Spleen (tissue), 11 donors: ENCODE results near the gene CUX1. TPM values are rescaled to one million over a fixed set of nuclear protein-coding genes. Genes with fewer than 3 reads are reported as not detected.

Source experiments
- DNase-seq: peaks from one replicate; pipeline ENCODE4 v3.0.0-alpha.2; 2020
- H3K27ac ChIP-seq, 8 donors: fragments of 200-600 bp; sonication (generic) in 7 of 8; 1 replicate in 4 of 8; 2 replicates in 4 of 8; pipeline versions ENCODE4 v1.5.0 to v1.8.0; 2016 to 2021; ENCODE audit warnings: inconsistent platforms in 4 of 8, mild to moderate bottlenecking in 4 of 8, moderate library complexity in 1 of 8
- H3K27me3 ChIP-seq, 7 donors: fragments of 200-600 bp; sonication (generic) in 6 of 7; replicated peaks in 1 of 7; 1 replicate in 4 of 7; 2 replicates in 3 of 7; pipeline versions ENCODE4 v1.5.0 to v1.8.0; 2016 to 2021; ENCODE audit warnings: inconsistent platforms in 3 of 7, mild to moderate bottlenecking in 1 of 7
- H3K36me3 ChIP-seq, 6 donors: fragments of 200-600 bp; sonication (generic) in 5 of 6; 1 replicate in 4 of 6; 2 replicates in 2 of 6; pipeline versions ENCODE4 v1.5.0 to v1.8.0; 2016 to 2021; ENCODE audit warnings: inconsistent platforms in 2 of 6
- H3K4me1 ChIP-seq, 6 donors: fragments of 200-600 bp; sonication (generic) in 5 of 6; 1 replicate in 3 of 6; 2 replicates in 3 of 6; pipeline versions ENCODE4 v1.5.0 to v1.8.0; 2016 to 2021; ENCODE audit warnings: inconsistent platforms in 3 of 6
- H3K4me3 ChIP-seq, 8 donors: fragments of 200-600 bp; sonication (generic) in 7 of 8; 1 replicate in 4 of 8; 2 replicates in 4 of 8; pipeline versions ENCODE4 v1.5.0 to v1.8.0; 2016 to 2021; ENCODE audit warnings: inconsistent platforms in 4 of 8, mild to moderate bottlenecking in 4 of 8, moderate library complexity in 2 of 8
- H3K9me3 ChIP-seq, 8 donors: fragments of 200-600 bp; sonication (generic) in 7 of 8; 1 replicate in 4 of 8; 2 replicates in 4 of 8; pipeline versions ENCODE4 v1.5.0 to v1.8.0; 2016 to 2021; ENCODE audit warnings: inconsistent platforms in 4 of 8
- POLR2A ChIP-seq, 3 donors: fragments of 450-650 bp; IDR thresholded peaks; one replicate each; pipeline ENCODE4 v1.5.1; 2017; ENCODE audit warnings: antibody characterized with exemption in 3 of 3, mild to moderate bottlenecking in 1 of 3
- POLR2AphosphoS5 ChIP-seq, 3 donors: sonication (generic); formaldehyde crosslinking; IDR thresholded peaks; one replicate each; pipeline ENCODE4 v1.5.1; 2017; ENCODE audit warnings: antibody characterized with exemption in 3 of 3
- WGBS, 5 donors: extraction: QIAGEN DNeasy Blood & Tissue Kit in 3 of 5; methylation state at CpG; one replicate each; pipeline versions ENCODE4 v1.1.5 to v1.1.7; 2013 to 2018; 5-methylcytosine and 5-hydroxymethylcytosine counted together
- intact Hi-C: fragments of 100-400 bp; cut with DNase I; formaldehyde crosslinking; loops from one replicate; pipeline ENCODE4 v1.15.0; 2023; ENCODE audit warnings: low total_unique reads
- polyA plus RNA-seq, 3 donors: library from polyadenylated mRNA; stranded (reverse); fragments of 200-250 nt; gene quantifications; one replicate each; pipeline ENCODE4 v1.2.1, GENCODE V29; 2013
- total RNA-seq, 7 donors: library from RNA; depleted of rRNA in 3 of 7; stranded (reverse); fragments of >200 nt in 3 of 7; fragmentation: NEBNext Ultra II Directional in 4 of 7; extraction: Animal tissue kit (Norgen Biotek cat#: 25700) in 4 of 7; gene quantifications; one replicate each; pipeline versions ENCODE4 v1.1.0 to v1.2.1, GENCODE V29; 2016 to 2021
- TF ChIP-seq, protein P1 (sequence below), 11 experiments: fragments of 200-600 bp in 7 of 11; fragments of 450-650 bp in 4 of 11; sonication (generic) in 4 of 11; IDR thresholded peaks in 8 of 11; conservative IDR thresholded peaks in 3 of 11; 1 replicate in 7 of 11; 2 replicates in 4 of 11; pipeline versions ENCODE4 v1.4.0 to v1.8.0; 2016 to 2021; ENCODE audit warnings: antibody characterized with exemption in 11 of 11, inconsistent platforms in 4 of 11, mild to moderate bottlenecking in 1 of 11
- donor health status: healthy with polysubstance abuse.
- donor health status: DM: no; HTN: no; CAD: no; lungs with moderate emphysema.
- donor health status: DM: no; HTN: no; CAD: no.
- donor health status: Bipolar disorder and iron deficiency.
- donor health status: healthy.
- donor health status: DM: no; HTN: no; CAD: no.
- donor health status: DM: yes; HTN: yes; CAD: no.

CUX1 gene
- total and polyA plus RNA-seq, 10 donors: 9.1 to 95.8 (median 61.9) TPM

- intact Hi-C loops: no loop called here
- H3K4me1 ChIP-seq: peaks cover 9 to 79% (median 55%) of the 10 kb centered on the region in 6 donors
- H3K36me3 ChIP-seq: peaks cover 0 to 10% (median 0%) of the 10 kb centered on the region in 6 donors
- peak overlapping the region in 1 of 8 donors; percentile 38 for H3K27ac ChIP-seq
- H3K9me3 ChIP-seq: no peaks in the 10 kb centered on the region
- WGBS, 5 donors: 84 to 95% (median 88%) methylated on average over 2 to 3 of the region's 3 CpGs
- no peak overlapping the region for H3K4me3 ChIP-seq
- H3K27me3 ChIP-seq: peaks cover 0 to 7% (median 0%) of the 10 kb centered on the region in 7 donors
- no peak for TF ChIP-seq POLR2A (IDR thresholded peaks at IDR 0.05)
- TF ChIP-seq POLR2AphosphoS5 (IDR thresholded peaks at IDR 0.05): no peak
- TF ChIP-seq, protein P1, sequence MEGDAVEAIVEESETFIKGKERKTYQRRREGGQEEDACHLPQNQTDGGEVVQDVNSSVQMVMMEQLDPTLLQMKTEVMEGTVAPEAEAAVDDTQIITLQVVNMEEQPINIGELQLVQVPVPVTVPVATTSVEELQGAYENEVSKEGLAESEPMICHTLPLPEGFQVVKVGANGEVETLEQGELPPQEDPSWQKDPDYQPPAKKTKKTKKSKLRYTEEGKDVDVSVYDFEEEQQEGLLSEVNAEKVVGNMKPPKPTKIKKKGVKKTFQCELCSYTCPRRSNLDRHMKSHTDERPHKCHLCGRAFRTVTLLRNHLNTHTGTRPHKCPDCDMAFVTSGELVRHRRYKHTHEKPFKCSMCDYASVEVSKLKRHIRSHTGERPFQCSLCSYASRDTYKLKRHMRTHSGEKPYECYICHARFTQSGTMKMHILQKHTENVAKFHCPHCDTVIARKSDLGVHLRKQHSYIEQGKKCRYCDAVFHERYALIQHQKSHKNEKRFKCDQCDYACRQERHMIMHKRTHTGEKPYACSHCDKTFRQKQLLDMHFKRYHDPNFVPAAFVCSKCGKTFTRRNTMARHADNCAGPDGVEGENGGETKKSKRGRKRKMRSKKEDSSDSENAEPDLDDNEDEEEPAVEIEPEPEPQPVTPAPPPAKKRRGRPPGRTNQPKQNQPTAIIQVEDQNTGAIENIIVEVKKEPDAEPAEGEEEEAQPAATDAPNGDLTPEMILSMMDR (IDR thresholded peaks at IDR 0.05 in 8 of 11, conservative IDR thresholded peaks at IDR 0.05 in 3 of 11): no peak
- DNase-seq: no peak
Observed at GRCh38 chr7:102294589-102294988, 477.2 kb downstream of the CUX1 start.

DNA sequence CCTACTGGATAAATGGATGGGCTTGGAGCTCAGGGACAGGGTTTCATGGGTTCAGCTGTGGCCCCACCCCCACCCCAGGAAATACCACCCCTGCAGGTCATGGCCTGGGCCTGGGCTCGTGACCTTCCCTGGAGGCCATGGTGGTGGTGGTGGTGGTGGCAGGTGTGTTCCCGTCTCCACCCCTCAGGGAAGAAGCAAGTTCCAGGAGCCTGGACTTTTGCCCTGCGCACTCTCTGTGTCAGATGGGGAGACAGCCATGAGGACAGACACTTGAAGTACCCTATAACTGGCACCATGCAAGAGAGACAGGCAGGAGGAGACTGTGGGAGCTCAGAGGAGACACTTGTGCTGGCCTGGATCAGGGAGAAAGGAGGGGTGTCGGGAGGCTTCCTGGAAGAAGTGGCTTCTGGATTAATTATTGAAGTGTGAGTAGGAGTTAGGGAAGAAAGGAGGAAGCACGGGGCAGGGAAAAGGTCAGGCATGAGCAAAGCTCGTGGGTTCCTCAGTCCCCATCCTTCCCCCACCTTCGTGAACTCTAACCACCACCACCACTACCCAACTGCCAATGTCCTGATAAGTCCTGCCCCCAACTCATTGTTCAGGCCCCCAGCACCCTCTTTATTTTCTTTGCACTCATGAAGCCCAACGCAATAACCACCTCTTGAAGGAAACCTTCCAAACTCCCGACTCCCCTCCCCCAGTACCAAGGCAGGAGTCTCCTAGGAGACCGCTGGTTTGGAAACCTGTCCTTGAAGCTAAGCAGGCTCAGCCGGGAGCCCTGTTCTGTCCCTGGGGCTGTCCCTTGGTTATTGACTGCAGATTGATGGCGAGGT, 478.1 kb downstream of the CUX1 start:
- H3K27me3 ChIP-seq: peaks cover 0 to 13% (median 0%) of the 10 kb centered on the region in 7 donors

DNA sequence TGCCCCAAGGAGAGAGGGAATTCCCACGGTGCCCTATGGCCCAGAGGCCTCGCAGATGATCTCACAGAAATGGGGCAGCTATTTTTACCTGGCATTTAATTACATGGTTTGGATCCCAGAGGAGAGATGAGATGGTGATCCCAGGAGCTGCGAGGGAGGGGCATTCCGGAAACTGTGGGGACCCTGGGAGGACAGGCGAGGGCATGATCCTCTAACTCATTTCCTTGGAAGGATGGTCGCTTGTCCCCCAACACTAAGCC, 478.7 kb downstream of the CUX1 start:
- Histone ChIP-seq H3K27me3 (peaks cover 0 to 19% (median 0%) of the 10 kb centered on the region in 7 donors), H3K4me1 (peaks cover 2 to 71% (median 46%) of the 10 kb centered on the region in 6 donors), H3K36me3 (peaks cover 0 to 24% (median 3%) of the 10 kb centered on the region in 6 donors), H3K27ac (no peak overlapping the region), H3K9me3 (no peaks in the 10 kb centered on the region), H3K4me3 (no peak overlapping the region)
- WGBS, 5 donors: 84 to 93% (median 87%) methylated on average over 6 of the region's 6 CpGs
- TF ChIP-seq POLR2AphosphoS5 (IDR thresholded peaks at IDR 0.05) (no peak), POLR2A (IDR thresholded peaks at IDR 0.05) (no peak)
- TF ChIP-seq, protein P1 (IDR thresholded peaks at IDR 0.05 in 8 of 11, conservative IDR thresholded peaks at IDR 0.05 in 3 of 11): no peak
- DNase-seq: no peak
- intact Hi-C loops: no loop called here

More for the DNA sequence above, 478.1 kb downstream of the CUX1 start:
- intact Hi-C loops: no loop called here
- 66 to 75% (median 68%) methylated on average over 11 to 12 of the region's 12 CpGs for WGBS, 5 donors
- peak overlapping the region in 1 of 8 donors; percentile 38 for H3K27ac ChIP-seq
- no peaks in the 10 kb centered on the region for H3K9me3 ChIP-seq
- TF ChIP-seq, protein P1 (IDR thresholded peaks at IDR 0.05 in 8 of 11, conservative IDR thresholded peaks at IDR 0.05 in 3 of 11): no peak
- peaks cover 0 to 19% (median 2%) of the 10 kb centered on the region in 6 donors for H3K36me3 ChIP-seq
- no peak overlapping the region for H3K4me3 ChIP-seq
- peaks cover 7 to 76% (median 51%) of the 10 kb centered on the region in 6 donors for H3K4me1 ChIP-seq
- DNase-seq: no peak

DNA sequence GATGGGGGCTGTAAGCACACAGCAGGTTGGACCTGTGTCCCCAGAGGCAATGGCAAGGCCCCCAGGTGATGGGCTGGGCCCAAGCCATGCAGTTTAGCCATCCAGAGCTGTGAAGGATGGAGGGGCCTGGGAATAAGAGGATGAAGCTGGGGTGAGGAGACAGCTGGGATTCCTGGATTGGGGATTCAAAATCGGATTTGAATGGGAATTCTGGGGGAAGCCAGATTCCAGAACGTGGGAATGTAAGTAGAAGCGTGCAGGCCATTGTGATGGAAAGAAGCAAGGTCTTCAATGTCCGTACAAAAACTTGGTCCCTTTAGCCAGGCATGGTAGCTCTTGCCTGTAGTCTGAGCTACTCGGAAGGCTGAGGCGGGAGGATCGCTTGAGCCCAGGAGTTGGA, 479.1 kb downstream of the CUX1 start:
- Histone ChIP-seq H3K4me1 (peaks cover 2 to 67% (median 42%) of the 10 kb centered on the region in 6 donors), H3K36me3 (peaks cover 0 to 28% (median 3%) of the 10 kb centered on the region in 6 donors), H3K27ac (no peak overlapping the region), H3K4me3 (no peak overlapping the region), H3K9me3 (no peaks in the 10 kb centered on the region), H3K27me3 (peaks cover 0 to 20% (median 0%) of the 10 kb centered on the region in 7 donors)
- DNase-seq: no peak
- 91 to 95% (median 92%) methylated on average over 7 of the region's 7 CpGs for WGBS, 5 donors
- TF ChIP-seq POLR2AphosphoS5 (IDR thresholded peaks at IDR 0.05): no peak
- TF ChIP-seq, protein P1 (IDR thresholded peaks at IDR 0.05 in 8 of 11, conservative IDR thresholded peaks at IDR 0.05 in 3 of 11): no peak
- no peak for TF ChIP-seq POLR2A (IDR thresholded peaks at IDR 0.05)
- intact Hi-C loops: no loop called here
